Lower lobe of right lung (tissue), 2 donors: ENCODE data around the gene FOXJ3. TPM values are rescaled to one million over a fixed set of nuclear protein-coding genes. Genes with fewer than 3 reads are reported as not detected.

ENCODE experiments used
- ATAC-seq, 2 donors: fragments of 200-7000 bp; cut with Tn5 transposase; one replicate each; pipeline ENCODE4 v1.9.1; 2020 to 2022; ENCODE audit warnings: mild to moderate bottlenecking in 2 of 2, moderate library complexity in 2 of 2
- DNase-seq: peaks from one replicate; pipeline ENCODE4 v3.0.0-alpha.2; 2020
- H3K27ac ChIP-seq: fragments of 200-600 bp; one replicate; pipeline ENCODE4 v1.8.0; 2022
- H3K27me3 ChIP-seq: fragments of 200-600 bp; one replicate; pipeline ENCODE4 v1.8.0; 2022; ENCODE audit warnings: low read depth
- H3K36me3 ChIP-seq: fragments of 200-600 bp; one replicate; pipeline ENCODE4 v1.8.0; 2022; ENCODE audit warnings: mild to moderate bottlenecking
- H3K4me1 ChIP-seq: fragments of 200-600 bp; one replicate; pipeline ENCODE4 v1.8.0; 2022
- H3K4me3 ChIP-seq: fragments of 200-600 bp; one replicate; pipeline ENCODE4 v1.8.0; 2022; ENCODE audit warnings: mild to moderate bottlenecking
- H3K9me3 ChIP-seq: fragments of 200-600 bp; one replicate; pipeline ENCODE4 v1.8.0; 2022
- intact Hi-C: fragments of 100-400 bp; cut with DNase I; formaldehyde crosslinking; loops from one replicate; pipeline ENCODE4 v1.11.0; 2022
- total RNA-seq: library from RNA; stranded (reverse); fragmentation: NEBNext Ultra II Directional; extraction: Animal tissue kit (Norgen Biotek cat#: 25700); gene quantifications from one replicate; pipeline ENCODE4 v1.2.1, GENCODE V29; 2021
- TF ChIP-seq, protein P1 (sequence below): fragments of 200-600 bp; IDR thresholded peaks from one replicate; pipeline ENCODE4 v1.8.0; 2022; ENCODE audit warnings: antibody characterized with exemption, mild to moderate bottlenecking
- donor health status: DM: no; HTN: yes; CAD: no; lungs with severe emphysema.

The FOXJ3 gene
- total RNA-seq, 1 donor from 2014 or later: 44.0 TPM

DNA sequence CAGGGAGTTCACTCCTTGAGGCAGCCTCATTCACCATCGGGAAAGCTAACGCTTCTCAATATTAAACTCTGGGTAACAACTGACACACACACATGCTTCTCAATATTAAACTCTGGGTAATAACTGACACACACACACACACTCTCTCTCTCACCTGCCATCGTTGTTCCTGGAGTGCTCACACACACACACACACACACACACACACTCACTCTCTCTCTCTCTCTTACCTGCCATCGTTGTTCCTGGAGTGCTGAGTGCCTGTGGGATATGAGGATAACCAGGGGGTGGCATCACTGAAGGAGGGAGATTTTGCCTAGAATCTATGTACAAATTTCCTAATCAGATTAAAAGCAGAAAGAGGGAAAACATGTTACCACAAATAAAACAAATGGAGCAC is 153.3 kb downstream of the FOXJ3 start:
- H3K4me3 ChIP-seq: no peak overlapping the region
- H3K36me3 ChIP-seq: peaks cover 41% of the 10 kb centered on the region
- no peak overlapping the region for H3K27ac ChIP-seq
- peaks cover 31% of the 10 kb centered on the region for H3K4me1 ChIP-seq
- ATAC-seq (no peak), DNase-seq (no peak)
- H3K9me3 ChIP-seq: no peaks in the 10 kb centered on the region
- intact Hi-C loops: no loop called here
- TF ChIP-seq, protein P1, sequence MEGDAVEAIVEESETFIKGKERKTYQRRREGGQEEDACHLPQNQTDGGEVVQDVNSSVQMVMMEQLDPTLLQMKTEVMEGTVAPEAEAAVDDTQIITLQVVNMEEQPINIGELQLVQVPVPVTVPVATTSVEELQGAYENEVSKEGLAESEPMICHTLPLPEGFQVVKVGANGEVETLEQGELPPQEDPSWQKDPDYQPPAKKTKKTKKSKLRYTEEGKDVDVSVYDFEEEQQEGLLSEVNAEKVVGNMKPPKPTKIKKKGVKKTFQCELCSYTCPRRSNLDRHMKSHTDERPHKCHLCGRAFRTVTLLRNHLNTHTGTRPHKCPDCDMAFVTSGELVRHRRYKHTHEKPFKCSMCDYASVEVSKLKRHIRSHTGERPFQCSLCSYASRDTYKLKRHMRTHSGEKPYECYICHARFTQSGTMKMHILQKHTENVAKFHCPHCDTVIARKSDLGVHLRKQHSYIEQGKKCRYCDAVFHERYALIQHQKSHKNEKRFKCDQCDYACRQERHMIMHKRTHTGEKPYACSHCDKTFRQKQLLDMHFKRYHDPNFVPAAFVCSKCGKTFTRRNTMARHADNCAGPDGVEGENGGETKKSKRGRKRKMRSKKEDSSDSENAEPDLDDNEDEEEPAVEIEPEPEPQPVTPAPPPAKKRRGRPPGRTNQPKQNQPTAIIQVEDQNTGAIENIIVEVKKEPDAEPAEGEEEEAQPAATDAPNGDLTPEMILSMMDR: no peak
- H3K27me3 ChIP-seq: no peaks in the 10 kb centered on the region

GRCh38 chr1:42179900-42180329 is 155.1 kb downstream of the FOXJ3 start:
- Histone ChIP-seq H3K27ac (no peak overlapping the region), H3K4me3 (no peak overlapping the region), H3K36me3 (peaks cover 25% of the 10 kb centered on the region), H3K9me3 (no peaks in the 10 kb centered on the region), H3K27me3 (no peaks in the 10 kb centered on the region), H3K4me1 (peaks cover 31% of the 10 kb centered on the region)
- DNase-seq: no peak
- TF ChIP-seq, protein P1: no peak
- intact Hi-C loops: no loop called here
- no peak for ATAC-seq

GRCh38 chr1:42179275-42179674 is 155.8 kb downstream of the FOXJ3 start:
- no peak overlapping the region for H3K4me3 ChIP-seq
- DNase-seq: no peak
- H3K27ac ChIP-seq: no peak overlapping the region
- TF ChIP-seq, protein P1: no peak
- H3K36me3 ChIP-seq: peaks cover 20% of the 10 kb centered on the region
- H3K27me3 ChIP-seq: no peaks in the 10 kb centered on the region
- peaks cover 31% of the 10 kb centered on the region for H3K4me1 ChIP-seq
- no peak for ATAC-seq
- H3K9me3 ChIP-seq: no peaks in the 10 kb centered on the region
- intact Hi-C loops: no loop called here

- TF ChIP-seq, protein P1: no peak
- intact Hi-C loops: no loop called here
- Histone ChIP-seq H3K27me3 (no peaks in the 10 kb centered on the region), H3K4me1 (peaks cover 41% of the 10 kb centered on the region), H3K4me3 (no peak overlapping the region), H3K27ac (no peak overlapping the region), H3K9me3 (no peaks in the 10 kb centered on the region), H3K36me3 (peaks cover 12% of the 10 kb centered on the region)
- no peak for DNase-seq
- no peak for ATAC-seq
These were observed 156.8 kb downstream of the FOXJ3 start for GRCh38 chr1:42178249-42178648.

GRCh38 chr1:42177541-42177981 is 157.5 kb downstream of the FOXJ3 start:
- Histone ChIP-seq H3K36me3 (peaks cover 12% of the 10 kb centered on the region), H3K27ac (no peak overlapping the region), H3K27me3 (no peaks in the 10 kb centered on the region), H3K4me1 (peaks cover 48% of the 10 kb centered on the region), H3K9me3 (no peaks in the 10 kb centered on the region), H3K4me3 (no peak overlapping the region)
- TF ChIP-seq, protein P1: no peak
- intact Hi-C loops: no loop called here
- ATAC-seq: peak; percentile 71 to 75
- peak; percentile 76 for DNase-seq
